H9 (cell line): ENCODE data around the gene RNASE9. TPM values are rescaled to one million over a fixed set of nuclear protein-coding genes. Genes with fewer than 3 reads are reported as not detected.

Experiments used
- DNase-seq: peaks from one replicate; pipeline ENCODE4 v3.0.0-alpha.2; 2017
- H2AFZ ChIP-seq: one replicate; pipeline ENCODE4 v1.6.1; 2013; ENCODE audit warnings: mild to moderate bottlenecking, low read length, control low read depth, moderate library complexity
- H2AK5ac ChIP-seq: 2 replicates; pipeline ENCODE4 v1.6.1; 2013; ENCODE audit warnings: low read length, control low read depth, mixed read lengths; ENCODE audit not compliant: insufficient read length
- H2BK120ac ChIP-seq: one replicate; pipeline ENCODE4 v1.6.1; 2013; ENCODE audit warnings: low read depth, mild to moderate bottlenecking, low read length, control low read depth, inconsistent platforms; ENCODE audit not compliant: poor library complexity, severe bottlenecking
- H2BK12ac ChIP-seq: 2 replicates; pipeline ENCODE4 v1.6.1; 2013; ENCODE audit warnings: low read length, control low read depth, mixed read lengths, low read depth; ENCODE audit not compliant: insufficient read length
- H2BK15ac ChIP-seq: 2 replicates; pipeline ENCODE4 v1.6.1; 2013; ENCODE audit warnings: low read depth, low read length, control low read depth
- H2BK20ac ChIP-seq: one replicate; pipeline ENCODE4 v1.6.1; 2013; ENCODE audit warnings: low read depth, mild to moderate bottlenecking, low read length, control low read depth, inconsistent platforms; ENCODE audit not compliant: poor library complexity, severe bottlenecking
- H2BK5ac ChIP-seq: 2 replicates; pipeline ENCODE4 v1.6.1; 2013; ENCODE audit warnings: low read length, control low read depth, mixed read lengths; ENCODE audit not compliant: insufficient read length
- H3K14ac ChIP-seq: 2 replicates; pipeline ENCODE4 v1.6.1; 2013; ENCODE audit warnings: low read length, control low read depth; ENCODE audit not compliant: insufficient read depth
- H3K18ac ChIP-seq: 2 replicates; pipeline ENCODE4 v1.6.1; 2013; ENCODE audit warnings: low read depth, mild to moderate bottlenecking, mixed read lengths, low read length, control low read depth; ENCODE audit not compliant: insufficient read length
- H3K23ac ChIP-seq: 2 replicates; pipeline ENCODE4 v1.6.1; 2013; ENCODE audit warnings: low read length, control low read depth, mixed read lengths, low read depth; ENCODE audit not compliant: insufficient read length
- H3K23me2 ChIP-seq: 2 replicates; pipeline ENCODE4 v1.6.1; 2013; ENCODE audit warnings: low read depth, mild to moderate bottlenecking, mixed read lengths, low read length, control low read depth; ENCODE audit not compliant: insufficient read length, poor library complexity, severe bottlenecking
- H3K27ac ChIP-seq: 2 replicates; pipeline ENCODE4 v1.5.1; 2013; ENCODE audit warnings: low read length, control low read depth, mixed read lengths, low read depth; ENCODE audit not compliant: insufficient read length
- H3K27me3 ChIP-seq: 2 replicates; pipeline ENCODE4 v1.6.1; 2013; ENCODE audit warnings: low read length, control low read depth, inconsistent platforms; ENCODE audit not compliant: insufficient read depth
- H3K4ac ChIP-seq: 2 replicates; pipeline ENCODE4 v1.6.1; 2013; ENCODE audit warnings: low read depth, mild to moderate bottlenecking, control low read depth, inconsistent platforms, low read length, moderate library complexity
- H3K4me1 ChIP-seq: 2 replicates; pipeline ENCODE4 v1.6.1; 2013; ENCODE audit warnings: low read length, control low read depth, inconsistent platforms; ENCODE audit not compliant: insufficient read depth
- H3K4me2 ChIP-seq: 2 replicates; pipeline ENCODE4 v1.6.1; 2013; ENCODE audit warnings: low read length, control low read depth, mixed read lengths; ENCODE audit not compliant: insufficient read length, insufficient read depth
- H3K56ac ChIP-seq: 2 replicates; pipeline ENCODE4 v1.6.1; 2013; ENCODE audit warnings: low read depth, mild to moderate bottlenecking, mixed read lengths, low read length, control low read depth; ENCODE audit not compliant: insufficient read length
- H3K79me1 ChIP-seq: 2 replicates; pipeline ENCODE4 v1.6.1; 2013; ENCODE audit warnings: low read depth, mild to moderate bottlenecking, moderate library complexity, low read length, control low read depth, inconsistent platforms; ENCODE audit not compliant: insufficient read depth, poor library complexity, severe bottlenecking
- H3K79me2 ChIP-seq: 2 replicates; pipeline ENCODE4 v1.6.1; 2013; ENCODE audit warnings: low read length, control low read depth, inconsistent platforms; ENCODE audit not compliant: insufficient read depth
- H3K9ac ChIP-seq: 2 replicates; pipeline ENCODE4 v1.6.1; 2013; ENCODE audit warnings: low read length, control low read depth, mixed read lengths; ENCODE audit not compliant: insufficient read length; ENCODE audit errors: extremely low read depth
- H3K9me3 ChIP-seq: one replicate; pipeline ENCODE4 v1.6.1; 2013; ENCODE audit warnings: low read depth, low read length, inconsistent platforms; ENCODE audit not compliant: control insufficient read depth
- H3T11ph ChIP-seq: one replicate; pipeline ENCODE4 v1.6.1; 2013; ENCODE audit warnings: mild to moderate bottlenecking, low read length, control low read depth, inconsistent platforms
- H4K20me1 ChIP-seq: one replicate; pipeline ENCODE4 v1.6.1; 2013; ENCODE audit not compliant: control insufficient read depth, insufficient read length, insufficient read depth
- H4K5ac ChIP-seq: 2 replicates; pipeline ENCODE4 v1.6.1; 2013; ENCODE audit warnings: low read depth, mild to moderate bottlenecking, mixed read lengths, low read length, control low read depth; ENCODE audit not compliant: insufficient read length
- H4K8ac ChIP-seq: replicated peaks from 2 replicates; pipeline ENCODE4 v1.6.1; 2013; ENCODE audit warnings: low read length, control low read depth, mixed read lengths, low read depth; ENCODE audit not compliant: insufficient read length
- H4K91ac ChIP-seq: 2 replicates; pipeline ENCODE4 v1.6.1; 2013; ENCODE audit warnings: low read depth, mild to moderate bottlenecking, moderate library complexity, mixed read lengths, low read length, control low read depth; ENCODE audit not compliant: insufficient read length
- H3K27ac Mint-ChIP-seq, 3 experiments: 2 replicates in 2 of 3; 3 replicates in 1 of 3; pipeline ENCODE4 v1.8.0; 2020 to 2021; ENCODE audit warnings: mixed read lengths in 3 of 3, mild to moderate bottlenecking in 1 of 3, moderate library complexity in 1 of 3
- H3K27me3 Mint-ChIP-seq: 2 replicates; pipeline ENCODE4 v1.8.0; 2021; ENCODE audit warnings: low read depth, mild to moderate bottlenecking, moderate library complexity, mixed read lengths
- H3K36me3 Mint-ChIP-seq, 3 experiments: 2 replicates in 2 of 3; 3 replicates in 1 of 3; pipeline ENCODE4 v1.8.0; 2020 to 2021; ENCODE audit warnings: low read depth in 3 of 3, mixed read lengths in 3 of 3; ENCODE audit not compliant: insufficient read depth in 1 of 3
- H3K4me1 Mint-ChIP-seq, 2 experiments: 2 replicates each; pipeline ENCODE4 v1.8.0; 2020; ENCODE audit warnings: mixed read lengths in 2 of 2
- H3K4me3 Mint-ChIP-seq, 2 experiments: 2 replicates in 1 of 2; 3 replicates in 1 of 2; pipeline ENCODE4 v1.8.0; 2020 to 2021; ENCODE audit warnings: mild to moderate bottlenecking in 2 of 2, mixed read lengths in 2 of 2, moderate library complexity in 1 of 2
- H3K9me3 Mint-ChIP-seq, 2 experiments: 2 replicates in 1 of 2; 3 replicates in 1 of 2; pipeline ENCODE4 v1.8.0; 2020; ENCODE audit warnings: mild to moderate bottlenecking in 2 of 2, mixed read lengths in 2 of 2, moderate library complexity in 1 of 2
- WGBS: extraction: QIAGEN DNeasy Blood & Tissue Kit; methylation state at CpG from one replicate; pipeline ENCODE4 v1.1.7; 2013; ENCODE audit warnings: missing lambda C conversion rate, low lambda C conversion rate, mixed read lengths; ENCODE audit not compliant: insufficient read length; ENCODE audit errors: extremely low coverage; 5-methylcytosine and 5-hydroxymethylcytosine counted together
- total RNA-seq: library from RNA; stranded (reverse); gene quantifications from 2 replicates; pipeline ENCODE4 v1.2.1, GENCODE V29; 2021
- TF ChIP-seq, protein P1 (sequence below): fragments of 200-600 bp; sonication (generic); conservative IDR thresholded peaks from 3 replicates; pipeline ENCODE4 v1.8.0; 2021; ENCODE audit warnings: antibody characterized with exemption, mild to moderate bottlenecking

The RNASE9 gene
- total RNA-seq, 1 experiment from 2014 or later, result not detected

DNA sequence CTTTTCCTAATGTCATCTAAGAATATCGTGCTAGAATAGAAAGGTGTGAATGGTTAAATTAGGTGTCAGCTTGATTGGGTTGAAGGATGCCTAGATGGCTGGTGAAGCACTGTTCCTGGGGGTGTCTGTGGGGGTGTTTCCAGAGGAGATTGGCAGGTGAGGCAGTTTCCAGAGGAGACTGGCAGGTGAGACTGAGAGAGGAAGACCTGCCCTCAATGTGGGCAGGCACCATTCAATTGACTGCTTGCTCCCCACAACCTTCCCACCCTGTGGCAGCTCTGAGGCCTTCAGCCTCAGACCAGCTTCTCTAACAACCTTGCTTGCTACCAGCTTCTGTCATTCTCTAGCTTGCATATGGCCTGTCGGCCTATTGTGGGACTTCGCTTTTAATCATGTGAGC is 9.2 kb downstream of the RNASE9 start:
- Histone ChIP-seq H3K18ac (no peak overlapping the region), H3K23ac (no peak overlapping the region), H3K79me2 (no peaks in the 10 kb centered on the region), H3K14ac (no peak overlapping the region), H3K9me3 (no peaks in the 10 kb centered on the region), H3K27ac (no peak overlapping the region), H4K20me1 (no peaks in the 10 kb centered on the region), H3T11ph (no peak overlapping the region), H3K4ac (no peak overlapping the region), H2AFZ (no peak overlapping the region), H3K4me2 (no peak overlapping the region), H2BK15ac (no peak overlapping the region), H2AK5ac (no peak overlapping the region), H3K4me1 (peaks cover 2% of the 10 kb centered on the region; the same call in 1 of the 2 replicates), H3K27me3 (no peaks in the 10 kb centered on the region), H4K5ac (no peak overlapping the region), H3K23me2 (no peaks in the 10 kb centered on the region), H4K8ac (no peak overlapping the region), H2BK12ac (no peak overlapping the region), H2BK5ac (no peak overlapping the region), H2BK120ac (no peak overlapping the region), H3K79me1 (no peaks in the 10 kb centered on the region), H3K56ac (no peak overlapping the region), H2BK20ac (no peak overlapping the region), H3K9ac (no peak overlapping the region), H4K91ac (no peak overlapping the region)
- Mint-ChIP-seq H3K4me3 (no peak overlapping the region), H3K36me3 (no peaks in the 10 kb centered on the region), H3K27ac (peak overlapping the region in 1 of 3 experiments; percentile 58; a peak in 1 of 7 replicates), H3K4me1 (peaks cover 10 to 14% of the 10 kb centered on the region in 2 experiments; a peak in 3 of 4 replicates), H3K27me3 (no peaks in the 10 kb centered on the region), H3K9me3 (no peaks in the 10 kb centered on the region)
- DNase-seq, result peak; percentile 46
- no CpG with 5 or more reads among the region's 3 CpGs for WGBS
- TF ChIP-seq, protein P1, sequence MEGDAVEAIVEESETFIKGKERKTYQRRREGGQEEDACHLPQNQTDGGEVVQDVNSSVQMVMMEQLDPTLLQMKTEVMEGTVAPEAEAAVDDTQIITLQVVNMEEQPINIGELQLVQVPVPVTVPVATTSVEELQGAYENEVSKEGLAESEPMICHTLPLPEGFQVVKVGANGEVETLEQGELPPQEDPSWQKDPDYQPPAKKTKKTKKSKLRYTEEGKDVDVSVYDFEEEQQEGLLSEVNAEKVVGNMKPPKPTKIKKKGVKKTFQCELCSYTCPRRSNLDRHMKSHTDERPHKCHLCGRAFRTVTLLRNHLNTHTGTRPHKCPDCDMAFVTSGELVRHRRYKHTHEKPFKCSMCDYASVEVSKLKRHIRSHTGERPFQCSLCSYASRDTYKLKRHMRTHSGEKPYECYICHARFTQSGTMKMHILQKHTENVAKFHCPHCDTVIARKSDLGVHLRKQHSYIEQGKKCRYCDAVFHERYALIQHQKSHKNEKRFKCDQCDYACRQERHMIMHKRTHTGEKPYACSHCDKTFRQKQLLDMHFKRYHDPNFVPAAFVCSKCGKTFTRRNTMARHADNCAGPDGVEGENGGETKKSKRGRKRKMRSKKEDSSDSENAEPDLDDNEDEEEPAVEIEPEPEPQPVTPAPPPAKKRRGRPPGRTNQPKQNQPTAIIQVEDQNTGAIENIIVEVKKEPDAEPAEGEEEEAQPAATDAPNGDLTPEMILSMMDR, result no peak
